Rectal smooth muscle tissue (tissue), 1 donor: ENCODE data around the gene SORCS2.

ENCODE experiments used
- H3K27ac ChIP-seq: one replicate; pipeline ENCODE4 v1.7.0; 2013; ENCODE audit warnings: low read depth, low read length, inconsistent platforms
- H3K27me3 ChIP-seq: one replicate; pipeline ENCODE4 v1.7.0; 2013; ENCODE audit warnings: low read length; ENCODE audit not compliant: control insufficient read depth, insufficient read depth
- H3K36me3 ChIP-seq: one replicate; pipeline ENCODE4 v1.7.0; 2013; ENCODE audit warnings: low read length; ENCODE audit not compliant: control insufficient read depth, insufficient read depth
- H3K4me1 ChIP-seq: one replicate; pipeline ENCODE4 v1.7.0; 2013; ENCODE audit warnings: low read length; ENCODE audit not compliant: control insufficient read depth, insufficient read depth
- H3K4me3 ChIP-seq: one replicate; pipeline ENCODE4 v1.7.0; 2013; ENCODE audit warnings: low read length
- H3K9ac ChIP-seq: one replicate; pipeline ENCODE4 v1.7.0; 2013; ENCODE audit warnings: low read length

The SORCS2 gene

DNA sequence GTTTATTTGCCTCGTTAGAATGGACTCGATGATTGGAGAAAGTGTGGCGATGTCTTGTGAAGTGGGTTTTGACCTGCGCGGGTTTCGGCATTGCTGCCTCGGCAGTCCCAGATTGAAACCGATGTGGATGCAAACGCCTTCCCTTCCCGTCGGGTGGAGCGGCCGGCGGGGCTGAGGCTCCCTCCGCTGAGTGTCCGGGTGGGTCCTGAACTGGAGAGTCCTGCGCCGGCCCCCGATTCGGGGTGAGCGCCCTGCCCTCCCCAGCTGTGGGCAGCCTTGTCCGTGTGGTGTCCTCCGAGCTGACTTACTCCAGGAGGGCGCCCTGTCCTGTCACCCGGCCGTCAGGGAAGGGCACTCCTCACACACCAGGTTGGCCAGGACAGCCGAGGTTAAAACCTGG is 317.7 kb downstream of the SORCS2 start:
- H3K4me1 ChIP-seq, result no peaks in the 10 kb centered on the region

GRCh38 chr4:7510538-7510937 is 318.2 kb downstream of the SORCS2 start:
- Histone ChIP-seq H3K4me1 (no peaks in the 10 kb centered on the region), H3K9ac (no peak overlapping the region), H3K36me3 (no peaks in the 10 kb centered on the region), H3K27ac (no peak overlapping the region), H3K4me3 (no peak overlapping the region), H3K27me3 (no peaks in the 10 kb centered on the region)

More for the DNA sequence above, 317.7 kb downstream of the SORCS2 start:
- no peak overlapping the region for H3K27ac ChIP-seq
- H3K9ac ChIP-seq, result no peak overlapping the region
- H3K4me3 ChIP-seq, result no peak overlapping the region
- no peaks in the 10 kb centered on the region for H3K36me3 ChIP-seq
- H3K27me3 ChIP-seq, result peaks cover 2% of the 10 kb centered on the region

- Histone ChIP-seq H3K27ac (no peak overlapping the region), H3K4me3 (no peak overlapping the region), H3K27me3 (no peaks in the 10 kb centered on the region), H3K9ac (no peak overlapping the region), H3K4me1 (no peaks in the 10 kb centered on the region), H3K36me3 (no peaks in the 10 kb centered on the region)
These were observed 319.2 kb downstream of the SORCS2 start for GRCh38 chr4:7511525-7511924.

- H3K27me3 ChIP-seq, result no peaks in the 10 kb centered on the region
- H3K4me3 ChIP-seq, result no peak overlapping the region
- no peaks in the 10 kb centered on the region for H3K36me3 ChIP-seq
- H3K4me1 ChIP-seq, result no peaks in the 10 kb centered on the region
- H3K27ac ChIP-seq, result no peak overlapping the region
- no peak overlapping the region for H3K9ac ChIP-seq
These were observed 320.1 kb downstream of the SORCS2 start for GRCh38 chr4:7512428-7512827.

- Histone ChIP-seq H3K36me3 (no peaks in the 10 kb centered on the region), H3K27ac (no peak overlapping the region), H3K4me3 (no peak overlapping the region), H3K9ac (no peak overlapping the region), H3K27me3 (no peaks in the 10 kb centered on the region), H3K4me1 (no peaks in the 10 kb centered on the region)
These were observed 320.6 kb downstream of the SORCS2 start for GRCh38 chr4:7512946-7513345.

- Histone ChIP-seq H3K9ac (no peak overlapping the region), H3K4me3 (no peak overlapping the region), H3K36me3 (no peaks in the 10 kb centered on the region), H3K27ac (no peak overlapping the region), H3K27me3 (no peaks in the 10 kb centered on the region), H3K4me1 (no peaks in the 10 kb centered on the region)
These were observed 321.3 kb downstream of the SORCS2 start for GRCh38 chr4:7513671-7514070.

DNA sequence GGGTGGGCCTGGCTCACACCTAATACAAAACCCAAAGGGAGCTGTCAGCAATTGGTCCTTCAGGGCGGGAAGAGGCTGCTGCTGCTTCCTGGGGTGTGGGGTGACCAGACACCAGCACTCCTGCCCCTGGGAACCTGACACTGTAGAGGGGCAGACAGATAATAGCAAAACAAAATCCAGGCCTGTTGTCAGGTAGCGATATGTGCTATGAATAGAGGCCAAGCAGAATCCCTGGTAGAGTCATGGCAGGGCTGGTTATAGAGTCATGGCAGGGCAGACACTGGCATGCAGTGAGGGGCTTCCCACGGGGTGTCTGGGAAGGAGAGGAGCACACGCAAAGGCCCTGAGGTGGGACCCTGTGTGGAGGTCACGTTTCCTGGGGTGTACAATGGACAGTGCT is 321.9 kb downstream of the SORCS2 start:
- Histone ChIP-seq H3K27ac (no peak overlapping the region), H3K4me3 (no peak overlapping the region), H3K4me1 (no peaks in the 10 kb centered on the region), H3K9ac (no peak overlapping the region), H3K36me3 (no peaks in the 10 kb centered on the region), H3K27me3 (no peaks in the 10 kb centered on the region)

DNA sequence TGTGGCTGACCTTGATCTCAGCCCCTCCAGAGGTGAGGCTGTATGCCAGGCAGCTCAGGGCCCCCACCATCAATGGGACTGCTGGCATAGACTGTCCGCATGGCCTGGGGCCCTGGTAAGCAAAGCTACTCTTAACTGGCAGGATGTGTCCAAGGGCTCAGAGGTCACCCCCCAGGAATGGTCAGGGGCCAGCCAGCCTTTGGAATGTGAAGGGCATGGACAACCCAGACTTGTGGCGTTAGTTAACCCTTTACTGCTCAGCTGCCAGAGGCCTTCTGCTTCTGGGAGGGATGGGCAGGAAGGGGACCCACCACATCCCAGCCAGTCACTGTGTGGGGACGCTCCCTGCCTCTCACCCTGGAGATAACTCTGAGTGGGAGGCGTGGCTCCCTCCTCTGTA is 322.5 kb downstream of the SORCS2 start:
- H3K36me3 ChIP-seq, result no peaks in the 10 kb centered on the region
- no peak overlapping the region for H3K4me3 ChIP-seq
- H3K27me3 ChIP-seq, result no peaks in the 10 kb centered on the region
- H3K4me1 ChIP-seq, result no peaks in the 10 kb centered on the region
- no peak overlapping the region for H3K27ac ChIP-seq
- no peak overlapping the region for H3K9ac ChIP-seq

GRCh38 chr4:7515390-7515902 is 323.1 kb downstream of the SORCS2 start:
- Histone ChIP-seq H3K27me3 (no peaks in the 10 kb centered on the region), H3K9ac (no peak overlapping the region), H3K36me3 (no peaks in the 10 kb centered on the region), H3K4me1 (no peaks in the 10 kb centered on the region), H3K4me3 (no peak overlapping the region), H3K27ac (no peak overlapping the region)

DNA sequence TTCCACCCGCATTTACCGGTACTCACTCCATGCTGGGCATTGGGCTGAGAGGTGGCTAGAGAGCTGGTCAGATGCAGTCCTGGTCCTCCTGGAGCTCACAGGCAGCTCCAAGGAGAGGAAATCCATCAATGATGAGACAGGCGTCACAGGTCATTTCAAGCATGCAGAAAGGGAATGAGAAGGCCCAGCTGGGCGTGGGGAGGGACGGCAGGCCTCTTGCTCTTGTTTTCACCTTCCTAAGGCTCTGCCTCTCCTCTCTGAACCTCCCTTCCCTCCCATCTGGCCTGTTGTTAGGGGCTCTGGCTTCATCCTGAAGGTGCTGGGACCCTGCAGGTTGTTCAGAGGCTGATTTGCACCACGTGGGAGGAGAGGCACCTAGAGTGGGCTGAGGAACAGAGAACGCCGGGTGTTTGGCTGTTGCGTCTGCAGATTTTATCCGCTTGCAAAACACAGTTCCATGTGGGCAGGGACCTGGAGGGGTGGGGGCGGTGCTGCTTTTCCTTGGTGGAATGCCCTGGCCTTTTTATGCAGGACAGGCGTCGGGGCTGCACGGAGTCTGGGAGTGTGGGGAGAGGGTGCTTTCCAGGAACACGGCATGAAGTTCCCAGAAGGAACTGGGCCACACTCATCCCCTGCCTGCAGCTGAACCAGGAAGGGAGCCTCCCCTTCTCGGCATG is 323.9 kb downstream of the SORCS2 start:
- no peaks in the 10 kb centered on the region for H3K4me1 ChIP-seq
- H3K36me3 ChIP-seq, result no peaks in the 10 kb centered on the region
- H3K4me3 ChIP-seq, result no peak overlapping the region
- H3K27me3 ChIP-seq, result no peaks in the 10 kb centered on the region
- no peak overlapping the region for H3K9ac ChIP-seq
- no peak overlapping the region for H3K27ac ChIP-seq

DNA sequence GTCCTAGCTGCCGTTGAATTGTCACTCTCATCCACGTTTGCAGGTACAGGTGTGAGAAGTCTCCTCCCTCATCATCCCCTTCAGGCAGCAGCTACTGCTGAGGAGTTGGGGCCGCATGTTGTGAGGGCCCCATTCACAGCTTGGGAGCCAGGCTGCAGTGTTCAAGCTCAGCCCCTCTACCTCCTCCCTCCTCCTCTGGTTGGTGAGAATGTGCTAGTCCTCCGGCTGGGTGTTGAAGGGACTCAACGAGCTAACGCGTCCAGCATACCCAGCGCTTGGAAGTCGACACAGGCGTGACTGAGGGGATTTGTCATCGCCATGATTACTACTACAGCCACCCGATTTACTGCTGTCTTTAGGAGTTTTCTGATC is 324.4 kb downstream of the SORCS2 start:
- Histone ChIP-seq H3K36me3 (no peaks in the 10 kb centered on the region), H3K9ac (no peak overlapping the region), H3K27ac (no peak overlapping the region), H3K4me1 (no peaks in the 10 kb centered on the region), H3K4me3 (no peak overlapping the region), H3K27me3 (peaks cover under 1% of the 10 kb centered on the region)

DNA sequence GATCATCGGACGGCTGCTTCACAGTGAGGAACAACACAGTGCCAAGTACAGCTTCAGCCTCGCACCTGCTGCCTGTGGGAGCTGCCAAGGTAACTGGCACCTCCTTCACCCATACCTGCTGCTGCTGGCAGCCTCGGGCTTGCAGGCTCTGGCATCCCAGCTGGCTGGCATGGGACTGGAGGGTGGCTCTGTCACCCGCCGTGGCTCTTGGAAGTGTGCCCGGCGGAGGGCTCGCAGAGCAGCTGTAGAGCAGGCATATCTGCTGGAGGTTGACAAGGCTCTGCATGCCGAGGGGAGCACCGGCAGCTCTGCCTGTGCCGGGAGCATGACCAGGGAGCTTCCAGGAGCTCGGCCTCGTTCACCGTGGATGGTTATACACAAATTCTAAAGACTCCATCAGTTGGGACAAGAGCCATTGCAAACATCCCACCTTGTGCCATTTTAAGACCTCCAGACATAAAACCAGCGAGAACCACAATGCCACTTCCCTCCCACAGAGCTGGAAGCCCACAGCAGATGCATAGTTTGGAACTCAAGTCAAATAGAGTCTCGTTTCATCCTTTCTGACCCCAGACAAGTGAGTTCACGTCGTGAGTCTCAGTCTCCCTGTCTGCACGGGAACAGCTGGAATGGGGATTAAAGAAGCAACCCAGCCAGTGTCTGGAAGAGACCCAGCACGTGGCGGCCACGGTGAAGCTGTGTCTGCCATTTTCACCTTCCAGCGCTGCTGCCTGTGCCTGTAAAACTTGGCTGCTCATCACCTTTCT is 326.7 kb downstream of the SORCS2 start:
- Histone ChIP-seq H3K27me3 (peaks cover 7% of the 10 kb centered on the region), H3K9ac (no peak overlapping the region)

More for the DNA sequence above, 326.7 kb downstream of the SORCS2 start:
- Histone ChIP-seq H3K27ac (no peak overlapping the region), H3K4me3 (no peak overlapping the region), H3K4me1 (no peaks in the 10 kb centered on the region), H3K36me3 (no peaks in the 10 kb centered on the region)
